OCI-LY3 (cell line): ENCODE data around the gene TMIGD3.

Experiments used
- H2AFZ ChIP-seq: fragments of 200-600, 300-600 bp; shearing (Covaris generic); 2 replicates; pipeline ENCODE4 v1.6.0; 2014; ENCODE audit warnings: antibody characterized with exemption, low read depth, low read length
- H3K27ac ChIP-seq: fragments of 200-600, 300-600 bp; sonication (generic); 2 replicates; pipeline ENCODE4 v1.5.1; 2014; ENCODE audit warnings: mild to moderate bottlenecking, low read length, moderate library complexity, mixed read lengths
- H3K27me3 ChIP-seq: fragments of 200-600, 300-600 bp; sonication (generic); 2 replicates; pipeline ENCODE4 v1.6.1; 2014; ENCODE audit warnings: low read depth, low read length, mixed read lengths
- H3K36me3 ChIP-seq: fragments of 200-600, 300-600 bp; sonication (generic); replicated peaks from 2 replicates; pipeline ENCODE3; 2014; ENCODE audit warnings: low read depth, low read length, mixed read lengths
- H3K4me1 ChIP-seq: fragments of 300-600, 200-600 bp; sonication (generic); 2 replicates; pipeline ENCODE4 v1.6.1; 2014; ENCODE audit warnings: low read length, mixed read lengths
- H3K4me2 ChIP-seq: fragments of 200-600, 300-600 bp; sonication (generic); 2 replicates; pipeline ENCODE4 v1.6.1; 2014; ENCODE audit warnings: low read length, mixed read lengths
- H3K4me3 ChIP-seq: fragments of 300-600, 200-600 bp; sonication (generic); 2 replicates; pipeline ENCODE4 v1.5.1; 2014; ENCODE audit warnings: antibody characterized with exemption, mild to moderate bottlenecking, low read length, moderate library complexity
- H3K79me2 ChIP-seq: fragments of 300-600, 200-600 bp; shearing (Covaris generic); 2 replicates; pipeline ENCODE4 v1.6.1; 2014; ENCODE audit warnings: mild to moderate bottlenecking, low read length, mixed read lengths
- H3K9ac ChIP-seq: fragments of 300-600, 200-600 bp; shearing (Covaris generic); 2 replicates; pipeline ENCODE4 v1.6.0; 2014; ENCODE audit warnings: mild to moderate bottlenecking, low read length, moderate library complexity
- H3K9me3 ChIP-seq: fragments of 200-600, 300-600 bp; shearing (Covaris generic); 2 replicates; pipeline ENCODE4 v1.6.1; 2014; ENCODE audit warnings: low read length, mixed read lengths; ENCODE audit not compliant: insufficient read depth
- H4K20me1 ChIP-seq: fragments of 200-600, 300-600 bp; sonication (generic); 2 replicates; pipeline ENCODE4 v1.6.1; 2016; ENCODE audit warnings: low read length, mixed read lengths; ENCODE audit not compliant: insufficient read depth
- CTCF ChIP-seq: fragments of 200-600, 300-600 bp; sonication (generic); IDR thresholded peaks from 2 replicates; pipeline ENCODE4 v1.5.1; 2014; ENCODE audit warnings: antibody characterized with exemption, low read length, low read depth
- EZH2phosphoT487 ChIP-seq: fragments of 200-600 bp; shearing (Covaris generic); IDR thresholded peaks from 2 replicates; pipeline ENCODE4 v1.6.1; 2018; ENCODE audit warnings: antibody characterized with exemption, mixed run types, low read depth

TMIGD3 gene

DNA sequence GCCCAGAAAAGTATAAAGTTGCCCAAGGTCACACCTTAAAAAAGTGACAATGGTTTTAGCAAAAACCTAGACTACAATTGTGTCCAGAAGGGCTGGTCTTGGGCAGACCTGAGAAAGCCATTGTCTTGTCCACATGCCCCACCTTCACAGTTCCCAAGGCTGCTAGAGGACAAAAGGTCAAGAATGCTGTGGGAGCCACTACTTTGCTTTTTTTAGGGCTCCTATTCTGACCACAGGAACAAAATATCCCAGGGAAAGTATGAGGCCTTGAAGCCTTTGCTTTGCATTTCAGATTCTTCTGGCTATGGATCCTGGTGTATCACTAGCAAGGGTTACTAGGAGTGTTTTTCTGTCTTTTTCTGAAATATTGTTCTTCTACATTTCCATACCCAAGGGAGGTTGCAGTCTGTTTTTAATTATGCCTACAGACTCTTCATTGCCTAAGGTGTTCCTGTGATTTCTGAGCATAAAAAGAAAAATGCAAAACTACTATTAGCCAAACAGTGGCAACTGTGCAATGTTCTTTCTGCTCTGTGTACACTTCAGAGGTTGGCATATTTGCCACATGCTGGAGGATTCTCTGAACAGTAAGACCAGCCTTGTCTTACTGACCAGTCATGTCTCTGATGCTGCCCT is 18.9 kb downstream of the TMIGD3 start:
- Histone ChIP-seq H3K27ac (no peak overlapping the region), H3K9me3 (no peaks in the 10 kb centered on the region), H3K4me1 (peaks cover 33% of the 10 kb centered on the region), H3K9ac (no peak overlapping the region), H3K36me3 (no peaks in the 10 kb centered on the region), H3K27me3 (no peaks in the 10 kb centered on the region), H3K79me2 (no peaks in the 10 kb centered on the region), H3K4me2 (no peak overlapping the region), H4K20me1 (no peaks in the 10 kb centered on the region), H2AFZ (no peak overlapping the region), H3K4me3 (no peak overlapping the region)
- TF ChIP-seq CTCF = no peak
- no peak for TF ChIP-seq EZH2phosphoT487

- no peaks in the 10 kb centered on the region for H3K9me3 ChIP-seq
- H2AFZ ChIP-seq = peak overlapping the region; percentile 57; the same call in 1 of the 2 replicates
Observed at GRCh38 chr1:111483876-111484275, 19.6 kb downstream of the TMIGD3 start.

GRCh38 chr1:111483166-111483565 is 20.3 kb downstream of the TMIGD3 start:
- H3K9me3 ChIP-seq = no peaks in the 10 kb centered on the region
- peaks cover 33% of the 10 kb centered on the region for H3K4me1 ChIP-seq
- H3K36me3 ChIP-seq = no peaks in the 10 kb centered on the region
- no peak overlapping the region for H3K4me2 ChIP-seq
- no peaks in the 10 kb centered on the region for H3K79me2 ChIP-seq
- H2AFZ ChIP-seq = no peak overlapping the region
- no peak overlapping the region for H3K9ac ChIP-seq
- TF ChIP-seq CTCF = no peak
- TF ChIP-seq EZH2phosphoT487 = no peak
- no peaks in the 10 kb centered on the region for H3K27me3 ChIP-seq
- no peaks in the 10 kb centered on the region for H4K20me1 ChIP-seq
- H3K27ac ChIP-seq = no peak overlapping the region
- no peak overlapping the region for H3K4me3 ChIP-seq

More at GRCh38 chr1:111483876-111484275, 19.6 kb downstream of the TMIGD3 start:
- H3K79me2 ChIP-seq = no peaks in the 10 kb centered on the region
- H4K20me1 ChIP-seq = no peaks in the 10 kb centered on the region
- no peak overlapping the region for H3K4me2 ChIP-seq
- TF ChIP-seq EZH2phosphoT487 (no peak), CTCF (no peak)
- H3K4me1 ChIP-seq = peaks cover 33% of the 10 kb centered on the region
- no peak overlapping the region for H3K9ac ChIP-seq
- no peak overlapping the region for H3K27ac ChIP-seq
- no peak overlapping the region for H3K4me3 ChIP-seq
- no peaks in the 10 kb centered on the region for H3K36me3 ChIP-seq
- H3K27me3 ChIP-seq = no peaks in the 10 kb centered on the region

DNA sequence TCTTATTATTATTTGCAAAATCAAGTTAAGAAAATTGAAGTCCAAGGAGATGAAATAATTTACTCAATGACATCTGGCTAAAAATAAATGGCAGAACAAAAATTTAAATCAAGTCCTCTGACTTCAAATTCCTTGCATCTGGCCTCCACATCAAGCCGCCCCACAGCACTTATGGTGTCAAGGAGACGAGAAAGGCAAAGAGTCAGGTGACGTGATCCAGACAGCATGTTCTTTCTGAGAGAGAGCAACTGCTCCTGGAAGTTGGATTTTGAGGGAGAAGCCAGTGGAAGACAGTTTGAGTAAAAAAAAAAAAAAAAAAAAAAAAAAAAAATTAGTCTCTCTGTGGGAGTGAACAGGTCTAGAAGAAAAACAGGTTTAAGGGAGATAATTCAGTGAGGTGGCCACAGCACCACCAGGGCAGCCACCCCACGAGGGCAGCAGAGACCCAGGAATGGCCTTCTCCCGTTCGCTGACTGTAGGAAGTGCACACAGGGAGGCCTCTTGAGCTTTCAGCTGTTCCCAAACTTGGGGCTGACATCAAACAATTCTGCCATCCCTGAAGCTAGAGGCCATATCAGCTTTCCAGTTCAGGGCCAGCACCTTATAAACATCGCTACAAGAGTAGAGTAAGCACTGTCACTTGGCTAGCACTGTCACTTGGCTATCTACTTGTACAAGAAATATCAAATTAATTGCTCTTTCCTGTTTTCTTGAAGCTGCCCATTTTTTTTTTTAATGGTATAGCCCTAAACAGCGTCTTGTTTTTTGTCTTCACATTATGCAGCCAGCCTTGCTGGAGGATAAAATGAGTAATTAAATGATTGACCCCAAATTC is 21.8 kb downstream of the TMIGD3 start:
- no peaks in the 10 kb centered on the region for H3K36me3 ChIP-seq
- H3K79me2 ChIP-seq = no peaks in the 10 kb centered on the region
- H3K4me1 ChIP-seq = peaks cover 49% of the 10 kb centered on the region
- no peaks in the 10 kb centered on the region for H4K20me1 ChIP-seq
- H2AFZ ChIP-seq = 0 out of 2 replicates have a peak overlapping the region, but pooled peaks have one; percentile 23
- H3K4me3 ChIP-seq = no peak overlapping the region
- H3K9me3 ChIP-seq = no peaks in the 10 kb centered on the region
- H3K9ac ChIP-seq = peak overlapping the region; percentile 14; the same call in 1 of the 2 replicates
- H3K27ac ChIP-seq = peak overlapping the region; percentile 48; the same call in 1 of the 2 replicates
- H3K4me2 ChIP-seq = peak overlapping the region; percentile 62
- H3K27me3 ChIP-seq = no peaks in the 10 kb centered on the region
- TF ChIP-seq EZH2phosphoT487 = no peak
- peak; percentile 80 for TF ChIP-seq CTCF
